Measurements from ENCODE around the gene ANKRD33B.
"Not testable (repeated sequence)": the region's sequence is repeated elsewhere in the genome, so short reads cannot be mapped to it uniquely, and the experiment has no call there.

Gene ANKRD33B

DNA sequence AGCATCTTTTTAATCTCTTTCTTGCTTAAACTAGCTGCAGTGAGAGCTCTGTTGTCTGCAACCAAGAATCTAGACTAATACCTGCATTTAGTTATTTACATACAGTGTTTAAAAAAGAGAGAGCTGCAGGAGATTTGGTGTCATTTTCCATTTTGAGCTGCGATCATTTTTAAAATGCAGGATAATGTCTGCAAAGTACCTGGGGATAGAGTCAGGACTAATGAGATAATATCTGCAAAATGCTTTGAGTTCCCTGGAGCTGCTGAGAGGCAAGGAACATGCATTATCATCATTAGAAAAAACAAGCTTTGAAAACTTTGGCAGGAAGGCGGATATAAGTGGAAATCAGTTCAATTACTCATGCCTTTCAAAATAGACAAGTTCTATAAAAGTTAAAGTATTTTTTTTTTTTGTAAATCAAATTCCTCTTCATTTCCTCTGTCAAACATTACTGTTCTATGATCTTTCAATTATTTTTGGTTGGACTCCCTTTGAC, 21.8 kb upstream of the ANKRD33B start:
- TF ChIP-seq, protein P1, sequence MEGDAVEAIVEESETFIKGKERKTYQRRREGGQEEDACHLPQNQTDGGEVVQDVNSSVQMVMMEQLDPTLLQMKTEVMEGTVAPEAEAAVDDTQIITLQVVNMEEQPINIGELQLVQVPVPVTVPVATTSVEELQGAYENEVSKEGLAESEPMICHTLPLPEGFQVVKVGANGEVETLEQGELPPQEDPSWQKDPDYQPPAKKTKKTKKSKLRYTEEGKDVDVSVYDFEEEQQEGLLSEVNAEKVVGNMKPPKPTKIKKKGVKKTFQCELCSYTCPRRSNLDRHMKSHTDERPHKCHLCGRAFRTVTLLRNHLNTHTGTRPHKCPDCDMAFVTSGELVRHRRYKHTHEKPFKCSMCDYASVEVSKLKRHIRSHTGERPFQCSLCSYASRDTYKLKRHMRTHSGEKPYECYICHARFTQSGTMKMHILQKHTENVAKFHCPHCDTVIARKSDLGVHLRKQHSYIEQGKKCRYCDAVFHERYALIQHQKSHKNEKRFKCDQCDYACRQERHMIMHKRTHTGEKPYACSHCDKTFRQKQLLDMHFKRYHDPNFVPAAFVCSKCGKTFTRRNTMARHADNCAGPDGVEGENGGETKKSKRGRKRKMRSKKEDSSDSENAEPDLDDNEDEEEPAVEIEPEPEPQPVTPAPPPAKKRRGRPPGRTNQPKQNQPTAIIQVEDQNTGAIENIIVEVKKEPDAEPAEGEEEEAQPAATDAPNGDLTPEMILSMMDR (conservative IDR thresholded peaks at IDR 0.05; ENCODE audit: low read depth, low read length) = no peak
- H3K4me3 ChIP-seq (ENCODE audit: low read length) = no peak overlapping the region
- no peak for DNase-seq (ENCODE audit: low read depth)

DNA sequence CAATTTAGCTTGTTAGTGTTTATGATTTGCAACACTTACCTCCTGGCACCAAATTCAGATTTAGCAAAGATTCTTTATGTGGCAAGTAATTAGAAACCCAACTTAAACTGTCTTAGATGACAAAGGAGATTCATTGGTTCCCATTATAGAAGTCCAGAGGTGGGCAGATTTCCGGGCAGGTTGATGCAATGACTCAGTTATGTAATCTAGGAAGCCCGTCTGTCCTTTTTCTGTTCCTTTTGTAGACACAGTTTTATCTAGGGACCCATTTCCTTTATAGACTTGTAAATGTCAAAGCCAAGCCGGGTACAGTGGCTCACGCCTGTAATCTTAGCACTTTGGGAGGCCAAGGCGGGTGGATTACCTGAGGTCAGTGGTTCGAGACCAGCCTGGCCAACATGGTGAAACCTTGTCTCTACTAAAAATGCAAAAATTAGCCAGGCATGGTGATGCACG, 20.3 kb upstream of the ANKRD33B start:
- no peak overlapping the region for H3K4me3 ChIP-seq (ENCODE audit: low read length)

DNA sequence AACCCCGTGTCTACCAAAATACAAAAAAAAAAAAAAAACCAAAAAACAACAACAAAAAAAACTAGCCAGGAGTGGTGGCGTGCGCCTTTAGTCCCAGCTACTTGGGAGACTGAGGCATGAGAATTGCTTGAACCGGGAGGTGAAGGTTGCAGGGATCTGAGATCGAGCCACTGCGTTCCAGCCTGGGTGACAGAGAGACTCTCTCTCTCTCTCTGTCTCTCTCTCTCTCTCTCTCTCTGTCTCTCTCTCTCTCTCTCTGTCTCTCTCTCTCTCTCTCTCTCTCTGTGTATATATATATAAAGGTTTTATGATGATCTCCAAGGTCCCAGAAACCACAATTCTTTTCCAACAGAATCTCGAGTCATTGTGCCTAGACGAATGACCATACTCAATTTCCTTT, 18.8 kb upstream of the ANKRD33B start:
- TF ChIP-seq, protein P1 (conservative IDR thresholded peaks at IDR 0.05; ENCODE audit: low read depth, low read length) = no peak
- DNase-seq (ENCODE audit: low read depth) = no peak
- H3K4me3 ChIP-seq (ENCODE audit: low read length) = no peak overlapping the region

More for the DNA sequence above, 20.3 kb upstream of the ANKRD33B start:
- TF ChIP-seq, protein P1 (conservative IDR thresholded peaks at IDR 0.05; ENCODE audit: low read depth, low read length) = no peak
- DNase-seq (ENCODE audit: low read depth) = no peak

DNA sequence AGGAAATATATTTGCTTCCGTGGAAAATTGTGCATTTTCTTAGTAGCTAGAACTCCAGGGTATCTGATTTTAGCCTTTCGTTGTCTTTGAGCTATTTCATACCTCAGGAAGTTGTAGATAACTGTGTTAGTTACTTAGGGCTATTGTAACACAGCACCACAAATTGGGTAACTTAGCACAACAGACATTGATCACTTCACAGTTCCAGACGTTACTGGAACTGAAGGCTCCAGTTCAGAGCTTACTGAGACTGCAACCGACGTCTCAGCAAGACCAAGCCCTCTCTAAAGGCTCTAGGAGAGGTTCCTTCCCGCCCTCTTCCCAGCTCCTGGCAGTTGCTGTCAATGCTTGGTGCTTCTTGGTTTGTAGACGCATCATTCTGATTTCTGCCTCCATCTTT, 17.7 kb upstream of the ANKRD33B start:
- TF ChIP-seq, protein P1 (conservative IDR thresholded peaks at IDR 0.05; ENCODE audit: low read depth, low read length) = no peak
- H3K4me3 ChIP-seq (ENCODE audit: low read length) = no peak overlapping the region
- no peak for DNase-seq (ENCODE audit: low read depth)

DNA sequence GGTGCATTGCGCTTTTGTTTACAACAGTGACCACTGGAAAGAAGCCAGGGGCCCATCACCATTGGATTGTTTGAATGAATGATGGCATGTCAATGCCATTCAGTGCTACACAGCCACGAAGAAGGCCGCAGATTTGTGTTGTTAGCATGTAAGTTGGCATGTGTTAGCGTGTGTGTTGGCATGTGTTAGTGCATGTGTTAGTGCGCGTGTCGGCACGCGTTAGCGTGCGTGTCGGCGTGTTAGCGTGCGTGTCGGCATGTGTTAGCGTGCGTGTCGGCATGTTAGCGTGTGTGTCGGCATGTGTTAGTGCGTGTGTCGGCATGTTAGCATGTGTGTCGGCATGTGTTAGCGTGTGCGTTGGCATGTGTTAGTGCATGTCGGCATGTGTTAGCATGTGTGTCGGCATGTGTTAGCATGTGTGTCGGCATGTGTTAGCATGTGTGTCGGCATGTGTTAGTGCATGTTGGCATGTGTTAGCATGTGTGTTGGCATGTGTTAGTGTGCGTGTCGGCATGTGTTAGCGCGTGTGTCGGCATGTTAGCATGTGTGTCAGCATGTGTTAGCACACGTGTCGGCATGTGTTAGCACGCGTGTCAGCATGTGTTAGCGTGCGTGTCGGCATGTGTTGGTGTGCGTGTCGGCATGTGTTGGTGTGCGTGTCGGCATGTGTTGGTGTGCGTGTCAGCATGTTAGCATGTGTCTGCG, 15.3 kb upstream of the ANKRD33B start:
- DNase-seq (ENCODE audit: low read depth) = no peak
- H3K4me3 ChIP-seq (ENCODE audit: low read length) = no peak overlapping the region
- TF ChIP-seq, protein P1 (conservative IDR thresholded peaks at IDR 0.05; ENCODE audit: low read depth, low read length) = no peak

DNA sequence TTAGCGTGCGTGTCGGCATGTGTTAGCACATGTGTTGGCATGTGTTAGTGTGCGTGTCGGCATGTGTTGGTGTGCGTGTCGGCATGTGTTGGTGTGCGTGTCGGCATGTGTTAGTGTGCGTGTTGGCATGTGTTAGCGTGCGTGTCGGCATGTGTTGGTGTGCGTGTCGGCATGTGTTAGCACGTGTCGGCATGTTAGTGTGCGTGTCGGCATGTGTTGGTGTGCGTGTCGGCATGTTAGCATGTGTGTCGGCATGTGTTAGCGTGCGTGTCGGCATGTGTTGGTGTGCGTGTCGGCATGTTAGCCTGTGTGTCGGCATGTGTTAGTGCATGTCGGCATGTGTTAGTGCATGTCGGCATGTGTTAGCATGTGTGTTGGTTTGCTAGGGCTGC, 14.8 kb upstream of the ANKRD33B start:
- not testable (repeated sequence) for H3K4me3 ChIP-seq (ENCODE audit: low read length); DNase-seq (ENCODE audit: low read depth)

DNA sequence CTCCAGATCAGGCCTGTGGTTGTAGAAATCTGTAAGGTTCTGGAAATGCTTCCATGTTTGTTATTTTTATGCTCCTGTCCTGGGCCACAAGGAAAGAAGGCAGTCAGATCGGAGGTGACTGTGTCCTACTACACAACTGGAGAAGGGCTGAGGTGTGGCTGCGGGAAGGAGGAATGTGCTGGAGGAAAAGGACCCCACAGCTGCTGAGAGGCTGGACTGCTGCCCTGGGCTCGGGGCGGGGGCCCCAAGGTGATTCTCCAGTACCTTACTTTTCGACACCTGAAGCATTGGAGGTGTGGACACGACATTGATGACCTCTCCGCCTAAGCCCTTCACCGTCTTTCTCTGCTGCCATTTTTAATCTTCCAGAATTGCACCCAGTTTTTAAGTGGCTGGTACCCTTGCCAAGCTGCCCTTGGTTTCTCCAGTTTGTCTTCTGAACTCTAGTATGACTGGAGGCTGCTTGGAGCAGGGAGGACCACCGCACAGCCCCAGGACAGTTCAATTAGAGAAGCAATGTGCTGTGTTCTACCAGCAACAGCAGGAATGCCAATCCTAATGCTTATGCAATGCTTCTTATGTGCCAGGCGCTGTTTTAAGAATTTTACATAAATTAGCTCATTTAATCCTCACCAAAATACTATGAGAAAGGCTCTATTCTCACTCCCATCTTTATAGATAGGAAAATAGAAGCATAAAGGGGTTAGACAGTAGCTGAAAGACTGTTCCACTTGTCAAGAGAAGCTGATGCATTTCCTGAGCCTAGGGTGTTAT, 13.5 kb upstream of the ANKRD33B start:
- TF ChIP-seq, protein P1 (conservative IDR thresholded peaks at IDR 0.05; ENCODE audit: low read depth, low read length) = no peak
- H3K4me3 ChIP-seq (ENCODE audit: low read length) = no peak overlapping the region
- no peak for DNase-seq (ENCODE audit: low read depth)

Measured in retinal pigment epithelial cell (primary cell).